ENCODE data around the gene LINGO4. TPM values are rescaled to one million over a fixed set of nuclear protein-coding genes. Genes with fewer than 3 reads are reported as not detected.

The LINGO4 gene
- total and polyA plus RNA-seq, 2 of the 13 experiments (the other 11 are each of a cell fraction or from before 2014, with no cell fraction given): 0.02 to 0.05 TPM

DNA sequence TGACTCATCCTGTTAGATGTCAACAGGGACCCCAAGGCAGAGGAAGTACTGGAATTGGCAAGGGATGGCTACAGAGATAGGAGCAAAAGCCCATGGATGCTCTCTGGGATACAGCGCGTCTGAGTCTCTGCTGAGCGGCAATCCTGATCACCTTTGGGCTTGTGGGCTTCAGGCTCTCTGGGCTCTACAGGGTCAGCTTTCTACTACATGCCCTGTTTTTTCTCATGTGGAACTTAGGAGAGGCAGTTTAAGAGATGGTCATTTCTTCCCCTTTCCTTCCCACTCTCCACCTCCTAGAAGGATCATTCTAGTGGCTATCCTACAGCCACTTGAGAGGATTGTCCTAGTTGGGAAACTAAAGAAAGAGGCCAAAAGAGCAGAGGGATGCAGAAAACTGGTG, 1.3 kb downstream of the LINGO4 start:
- Histone ChIP-seq H3K27ac (ENCODE audit: extremely low read length, insufficient read depth, low read length) (no peak overlapping the region), H3K4me2 (ENCODE audit: low read depth, low read length) (no peak overlapping the region), H3K9ac (ENCODE audit: insufficient read depth, low read depth, low read length) (no peak overlapping the region), H3K79me2 (ENCODE audit: insufficient read depth, low read length) (no peaks in the 10 kb centered on the region), H3K36me3 (replicated peaks in 1 of 2; ENCODE audit: control insufficient read depth in 1 of 2, insufficient read depth in 2 of 2, low read length in 2 of 2) (no peaks in the 10 kb centered on the region), H3K27me3 (ENCODE audit: control insufficient read depth in 1 of 2, insufficient read depth in 2 of 2, low read length in 2 of 2) (peaks cover 0 to 3% of the 10 kb centered on the region in 2 experiments; a peak in 3 of 5 replicates), H3K4me1 (ENCODE audit: insufficient read depth, low read length) (no peaks in the 10 kb centered on the region), H2AFZ (ENCODE audit: low read length) (no peak overlapping the region), H3K9me3 (ENCODE audit: low read length) (no peaks in the 10 kb centered on the region), H4K20me1 (ENCODE audit: insufficient read depth, low read length) (no peaks in the 10 kb centered on the region), H3K4me3 (replicated peaks in 1 of 3; ENCODE audit: insufficient read depth in 1 of 3, low read depth in 2 of 3, low read length in 3 of 3) (no peak overlapping the region)
- intact Hi-C loops (cut with micrococcal nuclease; ENCODE audit: unreplicated experiment): no loop called here
- TF ChIP-seq TOE1 (CRISPR knock-in tag; IDR thresholded peaks at IDR 0.05) (no peak), SNAI1 (CRISPR knock-in tag; IDR thresholded peaks at IDR 0.05; ENCODE audit: borderline replicate concordance) (no peak), KDM5B (CRISPR knock-in tag; IDR thresholded peaks at IDR 0.05; ENCODE audit: borderline replicate concordance) (no peak), GATA4 (IDR thresholded peaks at IDR 0.05; ENCODE audit: borderline replicate concordance, low read depth) (no peak), MAF1 (CRISPR knock-in tag; IDR thresholded peaks at IDR 0.05; ENCODE audit: borderline replicate concordance) (no peak), REPIN1 (CRISPR knock-in tag; IDR thresholded peaks at IDR 0.05; ENCODE audit: borderline replicate concordance, low read depth) (no peak), NR1H2 (CRISPR knock-in tag; IDR thresholded peaks at IDR 0.05; ENCODE audit: borderline replicate concordance, low read depth) (no peak), IKZF4 (CRISPR knock-in tag; IDR thresholded peaks at IDR 0.05; ENCODE audit: borderline replicate concordance, low read depth, not compliant biosample characterization) (no peak), CCDC6 (CRISPR knock-in tag; IDR thresholded peaks at IDR 0.05) (no peak), ZNF101 (CRISPR knock-in tag; IDR thresholded peaks at IDR 0.05; ENCODE audit: borderline replicate concordance, low read depth) (no peak), NR3C1 (CRISPR knock-in tag; IDR thresholded peaks at IDR 0.05) (no peak), ZMAT3 (CRISPR knock-in tag; conservative IDR thresholded peaks at IDR 0.05) (no peak), HMG20B (CRISPR knock-in tag; conservative IDR thresholded peaks at IDR 0.05) (no peak)
- TF ChIP-seq, protein P1, sequence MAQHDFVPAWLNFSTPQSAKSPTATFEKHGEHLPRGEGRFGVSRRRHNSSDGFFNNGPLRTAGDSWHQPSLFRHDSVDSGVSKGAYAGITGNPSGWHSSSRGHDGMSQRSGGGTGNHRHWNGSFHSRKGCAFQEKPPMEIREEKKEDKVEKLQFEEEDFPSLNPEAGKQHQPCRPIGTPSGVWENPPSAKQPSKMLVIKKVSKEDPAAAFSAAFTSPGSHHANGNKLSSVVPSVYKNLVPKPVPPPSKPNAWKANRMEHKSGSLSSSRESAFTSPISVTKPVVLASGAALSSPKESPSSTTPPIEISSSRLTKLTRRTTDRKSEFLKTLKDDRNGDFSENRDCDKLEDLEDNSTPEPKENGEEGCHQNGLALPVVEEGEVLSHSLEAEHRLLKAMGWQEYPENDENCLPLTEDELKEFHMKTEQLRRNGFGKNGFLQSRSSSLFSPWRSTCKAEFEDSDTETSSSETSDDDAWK (CRISPR knock-in tag; IDR thresholded peaks at IDR 0.05): no peak
- TF ChIP-seq, protein P2, sequence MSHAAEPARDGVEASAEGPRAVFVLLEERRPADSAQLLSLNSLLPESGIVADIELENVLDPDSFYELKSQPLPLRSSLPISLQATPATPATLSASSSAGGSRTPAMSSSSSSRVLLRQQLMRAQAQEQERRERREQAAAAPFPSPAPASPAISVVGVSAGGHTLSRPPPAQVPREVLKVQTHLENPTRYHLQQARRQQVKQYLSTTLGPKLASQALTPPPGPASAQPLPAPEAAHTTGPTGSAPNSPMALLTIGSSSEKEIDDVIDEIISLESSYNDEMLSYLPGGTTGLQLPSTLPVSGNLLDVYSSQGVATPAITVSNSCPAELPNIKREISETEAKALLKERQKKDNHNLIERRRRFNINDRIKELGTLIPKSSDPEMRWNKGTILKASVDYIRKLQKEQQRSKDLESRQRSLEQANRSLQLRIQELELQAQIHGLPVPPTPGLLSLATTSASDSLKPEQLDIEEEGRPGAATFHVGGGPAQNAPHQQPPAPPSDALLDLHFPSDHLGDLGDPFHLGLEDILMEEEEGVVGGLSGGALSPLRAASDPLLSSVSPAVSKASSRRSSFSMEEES (CRISPR knock-in tag; IDR thresholded peaks at IDR 0.05): no peak
- TF ChIP-seq, protein P3, sequence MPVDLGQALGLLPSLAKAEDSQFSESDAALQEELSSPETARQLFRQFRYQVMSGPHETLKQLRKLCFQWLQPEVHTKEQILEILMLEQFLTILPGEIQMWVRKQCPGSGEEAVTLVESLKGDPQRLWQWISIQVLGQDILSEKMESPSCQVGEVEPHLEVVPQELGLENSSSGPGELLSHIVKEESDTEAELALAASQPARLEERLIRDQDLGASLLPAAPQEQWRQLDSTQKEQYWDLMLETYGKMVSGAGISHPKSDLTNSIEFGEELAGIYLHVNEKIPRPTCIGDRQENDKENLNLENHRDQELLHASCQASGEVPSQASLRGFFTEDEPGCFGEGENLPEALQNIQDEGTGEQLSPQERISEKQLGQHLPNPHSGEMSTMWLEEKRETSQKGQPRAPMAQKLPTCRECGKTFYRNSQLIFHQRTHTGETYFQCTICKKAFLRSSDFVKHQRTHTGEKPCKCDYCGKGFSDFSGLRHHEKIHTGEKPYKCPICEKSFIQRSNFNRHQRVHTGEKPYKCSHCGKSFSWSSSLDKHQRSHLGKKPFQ (CRISPR knock-in tag; IDR thresholded peaks at IDR 0.05; ENCODE audit: insufficient replicate concordance): no peak
- no TSS peak for BruUV-seq (replicated peaks)
- DNase-seq (ENCODE audit: low spot score) (no peak), ATAC-seq (no peak), FAIRE-seq (no peak)
- in situ Hi-C loops (cut with HindIII; ENCODE audit: extremely low pct_ligation_motif_present, low pct_unique_long_range_greater_than_20kb): no loop called here
- no CpG with 5 or more reads among the region's 3 CpGs for WGBS (ENCODE audit: low lambda C conversion rate)
- POLR2A ChIA-PET: no interaction called here
- CTCF ChIA-PET (ENCODE audit: low intra/inter-chr PET ratio, low total read pairs): no interaction called here

Data from HepG2 (cell line).